GM18507 (cell line): ENCODE measurements around the gene SKAP1.
"Not testable (repeated sequence)": the region's sequence is repeated elsewhere in the genome, so short reads cannot be mapped to it uniquely, and the experiment has no call there.

Experiments used
- DNase-seq: peaks from one replicate; pipeline ENCODE4 v3.0.0; 2011; ENCODE audit warnings: low read depth; ENCODE audit not compliant: insufficient read length; ENCODE audit errors: extremely low spot score
- FAIRE-seq: peaks from 2 replicates; lab custom pipeline; 2011; peaks lifted over from hg19 to GRCh38; lab: Jason Lieb, UNC

The SKAP1 gene

DNA sequence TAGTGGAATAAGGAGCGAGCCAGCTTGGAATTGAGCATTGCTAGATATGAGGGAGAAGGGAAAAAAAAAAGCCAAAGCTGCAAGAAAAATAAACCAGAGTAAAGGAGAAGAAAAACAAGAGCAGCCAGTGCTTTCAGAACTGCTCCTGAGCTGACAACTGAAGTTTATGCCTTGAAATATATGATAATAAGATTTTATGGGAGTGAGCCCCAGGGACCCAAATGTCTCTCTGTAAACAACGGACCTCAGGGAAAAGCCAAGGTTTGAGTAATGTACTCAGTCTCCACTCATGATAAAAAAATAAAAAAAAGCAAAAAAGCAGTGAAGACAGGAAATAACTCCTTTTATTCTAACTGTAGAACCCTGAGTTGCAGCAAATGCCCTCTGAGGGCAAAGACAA, 189.9 kb downstream of the SKAP1 start:
- no peak for DNase-seq
- FAIRE-seq = no peak

DNA sequence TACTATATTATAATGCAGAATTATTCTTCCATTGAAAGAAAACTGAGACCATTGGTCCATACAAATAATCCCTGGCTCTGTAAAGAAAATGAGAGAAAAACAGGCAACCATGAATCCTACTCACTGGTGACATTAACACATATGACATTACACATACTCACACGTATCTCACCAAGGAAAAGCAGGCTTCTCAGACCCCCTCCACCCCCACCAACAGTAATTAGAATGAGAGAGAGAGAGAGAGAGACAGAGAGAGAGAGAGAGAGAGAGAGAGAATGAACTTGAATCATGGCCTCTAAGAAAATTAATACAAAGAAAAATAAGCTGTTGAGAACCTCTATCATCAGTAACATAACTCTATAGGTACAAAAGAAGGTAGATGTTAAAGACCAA, 190.4 kb downstream of the SKAP1 start:
- FAIRE-seq (no peak), DNase-seq (no peak)

DNA sequence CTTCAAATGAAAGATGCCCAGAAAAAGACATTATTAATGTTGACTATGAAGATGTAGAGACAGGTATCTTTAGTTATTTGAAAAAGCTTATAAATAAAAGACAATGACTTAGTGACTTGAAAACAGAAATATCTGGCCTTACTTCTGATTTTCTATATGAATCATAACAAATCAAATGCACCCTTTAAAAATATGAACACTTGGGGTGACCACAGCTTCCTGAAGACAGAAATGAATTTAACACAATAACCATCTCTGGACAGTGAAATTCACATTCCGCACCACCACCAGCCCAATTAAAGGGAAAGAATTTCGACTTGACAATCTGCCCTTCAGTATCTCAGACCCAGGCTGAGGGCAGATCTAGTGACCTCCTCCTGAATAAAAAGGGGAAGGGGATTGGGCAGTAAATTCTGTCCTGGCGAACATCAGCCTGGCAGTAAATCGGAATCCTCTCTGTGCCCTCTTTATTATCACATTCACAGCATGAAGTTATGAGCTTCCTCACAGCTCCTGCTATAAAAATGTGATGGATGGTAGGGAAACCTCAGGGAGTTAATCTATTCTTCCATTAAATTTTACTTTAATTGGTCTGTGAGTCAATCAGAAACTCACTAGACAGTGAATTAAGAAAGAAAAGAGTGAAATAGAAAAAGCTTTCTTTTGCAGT, 190.9 kb downstream of the SKAP1 start:
- no peak for FAIRE-seq
- DNase-seq = no peak

DNA sequence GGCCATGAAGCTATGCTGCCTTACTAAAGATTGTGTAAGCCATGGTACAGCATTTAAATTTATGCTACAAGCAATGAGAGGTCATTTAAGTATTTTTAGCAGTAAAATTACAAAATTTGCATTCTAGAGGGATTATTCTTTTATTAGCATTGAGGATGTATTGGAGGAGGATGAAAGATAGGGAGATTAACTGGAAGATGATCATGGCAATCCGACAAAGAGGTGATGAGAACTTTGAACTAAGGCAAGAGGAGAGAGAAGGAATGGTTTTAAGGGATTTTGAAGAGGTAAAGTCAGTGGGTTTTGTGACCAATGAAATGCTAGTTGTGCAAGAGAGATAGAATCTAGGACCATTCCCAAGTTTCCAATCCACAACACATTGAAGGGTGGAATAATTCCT, 192.6 kb downstream of the SKAP1 start:
- FAIRE-seq = no peak

DNA sequence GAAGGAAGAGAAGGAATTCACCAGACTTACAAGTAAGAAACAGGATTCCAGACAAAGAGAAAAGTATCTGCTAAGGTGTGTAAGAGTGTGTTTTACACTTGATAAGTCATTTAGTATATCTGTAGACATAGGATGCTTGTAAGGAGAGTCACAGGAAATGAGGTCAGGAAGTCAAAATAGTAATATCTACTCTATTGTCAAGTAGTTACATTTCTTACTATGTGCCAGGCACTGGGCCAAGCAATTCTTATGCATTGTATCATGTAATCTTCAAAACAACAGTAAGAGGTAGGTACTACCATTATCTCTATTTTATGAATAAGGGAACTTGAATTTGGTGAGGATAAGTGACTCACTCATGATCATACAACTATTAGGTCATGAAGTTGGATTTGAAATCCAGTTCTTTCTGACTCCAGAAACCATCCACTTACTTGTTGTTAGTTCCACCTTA, 193.3 kb downstream of the SKAP1 start:
- no peak for FAIRE-seq
- no peak for DNase-seq

More for the DNA sequence above, 192.6 kb downstream of the SKAP1 start:
- no peak for DNase-seq

DNA sequence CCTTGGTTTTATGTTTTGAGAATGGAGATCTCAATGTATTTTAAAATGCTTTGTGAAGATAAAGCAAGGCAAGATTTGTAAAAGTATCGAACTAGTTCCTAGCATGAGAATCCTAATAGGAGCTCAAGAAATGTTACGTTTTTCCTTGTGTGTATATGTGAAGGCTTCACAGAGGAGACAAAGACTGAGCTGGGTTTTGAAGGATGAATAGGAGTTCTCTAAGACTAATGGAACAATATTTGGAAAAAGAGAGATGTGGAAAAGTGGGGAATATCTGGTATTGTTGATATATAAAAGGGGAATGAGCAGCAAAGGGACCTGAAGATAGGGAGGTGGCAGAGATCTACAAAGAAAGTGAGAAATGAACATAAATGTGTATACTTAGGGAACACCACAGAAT, 195.1 kb downstream of the SKAP1 start:
- no peak for FAIRE-seq
- no peak for DNase-seq

DNA sequence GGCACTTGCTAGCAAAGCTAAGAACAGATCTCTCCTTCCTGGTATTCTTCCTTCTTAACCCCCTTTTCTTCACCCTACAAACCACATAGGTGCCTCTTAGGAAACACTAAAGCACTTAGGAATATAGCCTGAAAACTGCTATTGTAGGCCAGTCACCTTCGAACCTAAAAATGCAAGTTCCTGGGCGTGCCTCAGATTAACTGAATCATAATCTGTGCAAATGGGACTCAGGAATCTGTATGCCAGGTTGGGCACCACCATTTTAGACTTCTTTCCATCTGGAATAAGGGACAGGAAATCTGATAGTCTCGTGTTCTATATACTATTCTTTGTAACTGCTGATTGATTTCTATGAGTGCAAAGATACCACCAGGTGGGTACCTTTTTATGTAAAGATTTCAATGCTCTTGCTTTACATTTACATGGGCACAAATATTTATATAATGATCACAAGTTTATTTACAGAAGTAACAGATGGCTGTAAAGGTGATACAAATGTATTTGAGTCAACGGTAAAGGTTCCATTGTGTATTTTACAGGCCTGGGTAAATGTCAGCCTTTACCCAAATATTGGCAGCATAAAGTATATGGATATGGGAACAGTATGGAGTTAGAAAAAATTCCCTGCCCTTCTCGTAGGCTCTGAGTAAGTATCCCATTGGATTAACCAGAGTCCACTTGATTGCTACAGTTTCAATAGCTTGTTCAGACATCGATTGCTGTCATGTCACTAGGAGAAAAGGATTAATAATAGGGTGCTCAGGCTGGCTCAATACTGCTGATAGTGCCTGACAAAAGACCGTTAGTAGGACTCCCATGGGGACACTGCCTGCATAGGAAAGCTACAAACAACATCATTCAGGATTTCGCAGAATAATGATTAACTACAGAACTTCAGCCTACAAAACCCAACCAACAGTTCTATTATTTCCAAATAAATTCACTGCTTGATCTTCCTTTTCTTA, 197.7 kb downstream of the SKAP1 start:
- DNase-seq = no peak
- FAIRE-seq = no peak

DNA sequence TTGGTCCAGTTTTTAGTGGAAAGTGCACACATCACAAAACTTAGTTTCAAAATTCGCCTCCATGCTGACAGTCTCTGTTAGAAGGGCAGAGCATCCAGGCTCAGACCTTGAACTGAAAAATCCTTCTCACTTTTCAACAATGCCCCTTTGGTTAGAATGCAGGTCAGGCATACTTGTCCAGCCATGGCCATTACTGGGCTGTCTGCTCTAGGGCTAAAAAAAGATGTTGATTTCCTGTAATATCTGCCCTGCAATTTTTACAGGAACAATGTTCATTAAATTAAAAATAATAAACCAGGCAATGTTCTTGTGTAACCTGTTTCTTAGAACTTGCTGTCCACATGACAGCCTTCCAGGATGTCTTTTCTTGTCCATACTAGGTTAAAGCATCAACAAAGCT, 200.1 kb downstream of the SKAP1 start:
- FAIRE-seq = no peak
- no peak for DNase-seq

DNA sequence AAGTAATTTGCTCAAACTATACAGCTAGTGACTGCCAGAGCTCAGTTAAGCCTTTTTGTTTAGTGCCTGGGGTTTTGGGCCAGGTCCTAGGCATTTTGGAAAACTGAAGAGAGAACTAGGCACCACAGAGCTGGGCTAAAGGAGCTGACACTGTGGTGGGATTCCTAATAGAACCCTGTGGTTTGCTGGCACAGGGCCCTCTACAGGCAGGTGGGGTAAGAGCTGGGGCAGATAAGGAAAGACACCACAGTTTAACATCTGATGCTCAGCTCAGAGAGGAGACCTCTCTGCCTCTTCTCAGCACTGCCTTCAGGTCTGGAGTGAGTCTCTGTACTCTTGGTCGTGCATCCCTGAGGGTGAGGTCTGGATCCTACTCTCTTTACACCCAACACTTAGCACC, 201.3 kb downstream of the SKAP1 start:
- no peak for FAIRE-seq
- DNase-seq = no peak

DNA sequence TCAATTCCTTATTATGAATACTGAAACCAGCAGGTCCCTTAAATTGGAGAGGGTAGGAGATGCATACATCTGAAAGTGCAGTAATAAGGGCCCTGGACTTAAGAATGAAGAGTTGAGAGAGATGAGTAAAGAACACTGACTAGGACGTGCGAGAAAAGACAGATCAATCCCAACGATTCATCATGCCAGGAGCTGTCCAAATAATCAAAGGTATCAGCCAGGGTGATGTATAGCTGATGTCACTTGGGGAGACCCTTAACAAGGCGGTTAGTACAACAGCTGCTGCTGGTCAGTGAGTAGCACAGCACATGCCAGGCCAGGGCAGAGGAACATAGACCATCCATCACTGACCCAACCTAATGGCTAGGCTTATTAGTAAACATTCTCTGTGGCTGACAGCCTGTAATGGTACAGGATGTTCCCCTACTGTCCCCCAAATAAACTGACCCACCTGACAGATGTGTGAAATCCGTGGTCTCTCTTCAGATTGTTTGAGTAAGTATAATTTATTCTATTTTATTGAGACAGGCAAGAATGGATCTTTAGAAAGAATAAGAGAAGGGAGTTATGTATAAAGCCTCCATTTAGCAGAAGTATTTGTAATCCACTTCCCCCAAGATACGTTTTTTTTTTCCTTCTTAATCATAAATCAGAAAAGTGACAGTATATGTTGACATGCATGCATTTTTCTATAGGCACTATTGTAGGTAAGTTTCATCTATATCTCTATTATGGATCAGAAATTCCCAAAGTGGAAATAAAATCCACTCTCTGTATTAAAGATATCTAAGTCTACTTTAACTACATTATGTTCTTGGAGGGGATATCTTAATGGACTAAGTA, 204.1 kb downstream of the SKAP1 start:
- FAIRE-seq = no peak
- DNase-seq = no peak

DNA sequence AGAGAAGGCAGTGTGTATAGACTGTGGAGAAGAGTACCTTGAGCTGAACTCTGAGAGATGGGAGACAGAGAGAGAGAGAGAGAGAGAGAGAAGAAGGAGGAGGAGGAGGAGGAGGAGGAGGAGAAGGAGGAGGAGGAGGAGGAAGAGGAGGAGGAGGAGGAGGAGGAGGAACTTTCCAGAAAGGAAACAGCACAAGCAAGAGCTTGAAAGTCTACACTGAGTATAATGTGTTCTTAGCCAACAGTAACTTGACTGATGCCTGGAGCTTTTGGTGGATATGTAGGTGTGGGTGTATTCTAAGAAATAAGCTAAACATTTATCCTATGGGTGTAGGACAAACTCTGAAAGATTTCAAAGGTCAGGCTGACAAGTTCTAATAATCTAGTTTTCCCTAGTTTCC, 206.1 kb downstream of the SKAP1 start:
- DNase-seq (no peak), FAIRE-seq (no peak)

DNA sequence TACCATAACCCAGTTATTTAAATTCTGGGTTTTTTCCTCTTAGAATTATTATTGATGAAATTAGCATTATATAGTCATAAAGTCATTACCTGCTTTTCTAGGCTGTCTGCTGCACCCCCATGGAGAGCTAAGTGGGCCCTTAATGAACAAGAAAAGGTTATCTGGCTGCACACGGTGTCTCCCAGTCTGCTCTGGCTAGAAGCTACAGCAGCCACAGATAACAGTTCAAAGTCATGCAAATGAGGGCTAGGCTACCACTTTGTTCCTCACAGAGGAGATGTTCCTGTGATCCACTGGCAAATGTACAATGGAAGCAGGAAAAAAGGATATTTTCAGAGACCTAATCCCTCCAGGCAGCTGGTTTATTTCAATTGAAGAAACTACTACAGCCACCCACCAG, 210.4 kb downstream of the SKAP1 start:
- FAIRE-seq (no peak), DNase-seq (no peak)

DNA sequence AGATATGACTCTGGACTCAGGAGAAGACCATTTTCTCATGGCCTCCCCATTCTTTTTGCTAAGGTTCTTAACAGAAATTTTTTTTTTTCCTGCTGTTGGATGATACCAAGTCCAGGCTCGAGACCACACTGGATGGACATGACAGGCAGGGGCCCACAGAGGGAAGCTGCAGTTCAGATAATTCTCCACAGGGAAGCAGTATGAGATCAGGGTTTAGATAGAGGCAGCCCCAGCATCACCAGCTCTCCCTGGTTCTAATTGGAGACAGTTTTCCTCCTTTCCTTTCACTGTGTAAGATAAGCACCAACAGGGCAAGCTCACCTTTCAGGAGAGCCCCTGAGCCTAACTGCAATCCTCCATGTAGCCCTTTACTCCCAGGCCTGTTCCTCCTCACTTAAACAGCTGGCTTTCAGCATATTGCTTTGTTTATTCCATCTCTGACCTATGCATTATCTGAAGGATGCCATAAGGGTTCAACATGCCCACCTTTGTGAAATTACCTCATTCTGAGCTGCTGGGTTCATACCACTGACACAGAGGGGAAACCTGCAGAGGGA, 214.4 kb downstream of the SKAP1 start:
- no peak for DNase-seq
- FAIRE-seq = no peak

DNA sequence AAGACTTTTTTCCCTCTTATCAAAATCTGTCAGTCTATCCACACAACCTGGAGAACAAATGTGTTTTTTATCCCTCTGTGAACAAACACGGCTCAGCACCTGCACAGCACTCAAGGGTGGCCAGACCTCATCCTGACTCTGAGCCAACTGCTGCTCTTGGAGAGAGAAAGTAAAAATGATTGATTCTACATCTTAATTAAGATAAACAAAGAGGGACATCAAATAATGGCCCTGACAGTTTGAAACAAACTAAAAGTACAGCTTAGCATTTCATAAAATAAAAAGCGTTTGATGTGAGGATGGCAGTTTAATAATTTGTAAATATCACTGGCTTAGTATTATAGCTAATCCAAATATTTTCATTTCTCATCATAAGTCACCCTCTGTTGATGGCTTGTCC, 216.2 kb downstream of the SKAP1 start:
- no peak for FAIRE-seq
- DNase-seq = no peak

DNA sequence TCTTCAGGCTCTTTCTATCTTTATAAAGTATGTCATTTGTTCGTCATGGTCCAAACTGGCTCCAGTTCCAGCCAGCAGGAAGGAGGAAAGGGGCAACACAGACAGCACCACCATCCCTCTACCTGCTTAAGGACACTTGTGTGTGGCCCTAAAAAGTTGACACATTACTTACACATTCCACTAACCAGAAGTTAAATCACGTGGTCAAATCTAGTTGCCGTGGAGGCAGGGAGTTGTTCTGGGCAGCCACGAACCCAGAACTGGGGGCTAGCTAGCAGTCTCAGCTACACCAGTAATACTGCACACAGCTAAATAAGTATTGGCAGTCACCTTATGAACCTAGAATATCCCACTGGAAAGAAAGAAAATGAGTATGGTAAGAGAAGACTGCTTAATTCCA, 218.2 kb downstream of the SKAP1 start:
- DNase-seq = no peak
- FAIRE-seq = no peak

DNA sequence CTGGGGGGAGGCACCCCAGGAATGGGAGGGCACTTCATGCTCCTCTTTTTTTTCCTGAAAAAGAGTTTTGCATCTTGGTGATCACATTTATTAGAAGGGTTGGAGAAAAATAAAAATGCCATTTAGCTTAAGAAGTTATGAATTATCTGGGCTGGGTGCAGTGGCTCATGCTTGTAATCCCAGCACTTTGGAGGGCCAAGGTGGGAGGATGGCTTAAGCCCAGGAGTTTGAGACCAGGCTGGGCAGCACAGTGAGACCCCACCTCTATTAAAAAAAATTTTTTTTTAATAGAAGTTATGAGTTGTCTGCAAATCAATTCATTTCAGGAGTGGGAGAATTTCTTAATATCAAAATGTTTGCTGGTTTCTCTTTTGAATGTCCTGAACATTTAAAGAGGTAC, 219.0 kb downstream of the SKAP1 start:
- DNase-seq = no peak
- FAIRE-seq = no peak

DNA sequence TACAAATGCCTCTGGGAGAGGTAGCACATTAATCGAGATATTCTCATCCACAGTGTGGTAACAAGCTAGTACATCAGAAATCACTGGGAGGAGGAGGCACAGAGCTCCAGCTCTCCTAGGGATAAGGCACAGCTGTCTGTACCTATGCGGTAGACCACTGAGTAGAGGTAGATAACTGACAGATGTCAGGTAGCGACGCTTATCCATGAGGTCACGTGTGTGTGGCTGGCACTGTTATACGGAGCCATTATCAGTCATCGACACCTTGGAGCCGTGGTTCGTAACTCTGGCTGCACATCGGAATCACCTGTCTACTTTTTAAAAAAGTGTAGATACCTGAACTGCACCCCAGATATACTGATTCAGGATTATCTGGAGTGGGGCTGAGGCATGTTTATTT, 220.0 kb downstream of the SKAP1 start:
- DNase-seq (no peak), FAIRE-seq (no peak)

DNA sequence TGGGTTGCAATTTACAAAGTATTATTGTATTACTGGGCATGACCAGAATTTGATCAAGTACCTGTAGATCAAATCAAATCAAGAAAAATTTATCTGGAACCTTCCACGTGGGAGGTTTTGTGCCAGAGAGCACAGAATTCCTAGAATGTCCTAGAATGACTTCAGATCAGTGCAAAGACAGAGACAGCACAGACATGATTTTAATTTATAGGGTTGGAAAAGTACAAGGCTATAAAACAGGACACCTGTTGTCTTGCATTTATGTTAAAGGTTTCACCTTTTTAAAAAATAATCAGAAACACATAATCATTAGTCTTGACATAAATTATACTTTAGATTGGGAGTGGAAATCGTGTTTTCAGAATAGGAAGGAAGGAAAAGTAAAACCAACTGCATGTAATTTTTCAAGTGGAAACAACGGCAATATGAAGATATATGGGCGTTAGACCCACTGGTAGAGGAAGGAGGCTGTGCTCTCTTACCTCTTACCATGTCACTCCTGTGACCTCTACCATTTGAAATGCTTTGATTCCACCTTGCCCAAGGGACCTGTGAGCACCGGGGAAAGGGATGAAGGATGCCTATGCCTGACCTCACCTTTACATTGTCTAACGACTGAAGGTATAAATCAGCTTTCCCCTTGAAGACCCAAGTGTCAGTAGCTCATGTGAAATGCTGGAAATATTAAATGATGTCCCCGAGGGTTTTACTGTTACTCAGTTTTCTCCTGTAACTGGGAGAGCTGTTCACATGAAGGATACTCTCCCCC, 222.1 kb downstream of the SKAP1 start:
- DNase-seq (no peak), FAIRE-seq (no peak)

DNA sequence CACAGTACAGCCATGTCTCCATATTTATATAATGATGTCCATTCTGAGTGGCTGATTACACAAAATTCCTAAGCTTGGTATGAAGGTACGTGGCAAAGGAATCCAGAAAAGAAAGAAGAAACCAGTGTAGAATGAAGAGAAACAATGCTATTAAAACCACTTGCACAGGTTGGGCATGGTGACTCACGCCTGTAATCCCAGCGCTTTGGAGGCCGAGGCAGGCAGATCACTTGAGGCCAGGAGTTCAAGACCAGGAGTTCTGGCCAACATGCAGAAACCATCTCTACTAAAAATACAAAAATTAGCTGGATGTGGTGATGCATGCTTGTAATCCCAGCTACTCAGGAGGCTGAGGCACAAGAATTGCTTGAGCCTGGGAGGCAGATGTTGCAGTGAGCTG, 223.0 kb downstream of the SKAP1 start:
- DNase-seq, FAIRE-seq: not testable (repeated sequence)
